ENCODE measurements around the gene SAMD14.

The SAMD14 gene

DNA sequence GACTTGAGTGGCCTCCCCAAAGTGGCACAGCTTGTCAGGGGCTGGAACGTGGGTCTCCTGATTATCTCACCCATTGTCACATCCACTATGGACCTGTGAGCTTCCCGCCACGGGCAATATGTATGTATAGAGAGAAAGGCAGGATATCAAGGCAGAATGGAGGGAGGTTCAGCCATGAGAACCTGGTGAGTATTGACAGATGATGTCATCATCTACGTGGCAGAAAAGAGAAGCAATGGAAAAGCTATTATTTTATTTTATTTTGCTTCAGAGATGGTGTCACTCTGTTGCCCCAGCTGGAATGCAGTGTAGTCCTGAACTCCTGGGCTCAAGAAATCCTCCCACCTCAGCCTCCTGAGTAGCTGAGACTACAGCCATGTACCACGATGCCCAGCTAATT, 48.2 kb downstream of the SAMD14 start:
- no peak overlapping the region for H3K4me3 Mint-ChIP-seq

DNA sequence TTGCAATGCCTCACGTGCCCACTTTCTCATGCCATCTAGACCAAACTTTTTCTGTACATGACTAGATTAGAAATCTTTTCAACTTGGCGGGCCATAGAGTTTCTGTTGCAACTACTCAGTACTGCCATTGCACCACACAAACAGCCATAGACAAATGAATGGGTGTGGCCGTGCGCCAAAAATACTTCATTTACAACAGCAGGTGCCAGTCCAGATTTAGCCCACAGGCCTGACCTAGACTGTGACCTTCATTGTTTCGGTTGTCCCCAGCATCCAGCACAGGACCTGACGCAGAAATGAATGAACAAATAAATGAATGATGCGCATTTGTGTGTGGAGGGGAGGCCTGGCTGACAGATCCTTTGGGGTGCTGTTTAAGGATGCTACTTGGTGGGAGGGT, 49.1 kb downstream of the SAMD14 start:
- DNase-seq, result no peak
- no peak overlapping the region for H3K4me3 Mint-ChIP-seq
- no peak overlapping the region for H3K27ac Mint-ChIP-seq
- no peaks in the 10 kb centered on the region for H3K27me3 Mint-ChIP-seq
- H3K9me3 Mint-ChIP-seq, result no peaks in the 10 kb centered on the region
- no peaks in the 10 kb centered on the region for H3K4me1 Mint-ChIP-seq (ENCODE audit: low read depth)
- peaks cover 10% of the 10 kb centered on the region for H3K36me3 Mint-ChIP-seq (ENCODE audit: low read depth)

More for the DNA sequence above, 48.2 kb downstream of the SAMD14 start:
- no peaks in the 10 kb centered on the region for H3K27me3 Mint-ChIP-seq
- no peaks in the 10 kb centered on the region for H3K9me3 Mint-ChIP-seq
- no peaks in the 10 kb centered on the region for H3K4me1 Mint-ChIP-seq (ENCODE audit: low read depth)
- no peak overlapping the region for H3K27ac Mint-ChIP-seq
- no peak for DNase-seq
- peaks cover 10% of the 10 kb centered on the region for H3K36me3 Mint-ChIP-seq (ENCODE audit: low read depth)

DNA sequence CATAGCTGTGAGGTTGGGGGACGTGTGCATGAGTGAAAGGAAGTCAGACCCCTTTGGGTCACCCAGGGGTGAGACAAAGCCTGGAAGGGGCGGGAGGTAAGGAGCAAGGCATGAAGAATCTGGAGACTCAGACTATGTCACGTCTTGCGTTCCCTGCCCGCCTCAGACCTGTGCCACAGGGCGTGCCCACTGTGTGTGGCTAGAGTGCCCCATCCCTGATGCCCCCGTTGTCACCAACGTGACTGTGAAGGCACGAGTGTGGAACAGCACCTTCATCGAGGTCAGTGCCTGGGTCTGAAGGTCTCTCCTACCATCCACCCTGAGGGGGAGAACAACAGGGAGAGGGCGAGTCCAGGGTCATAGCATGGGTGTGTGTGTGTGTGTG, 49.9 kb downstream of the SAMD14 start:
- Mint-ChIP-seq H3K36me3 (ENCODE audit: low read depth) (peaks cover 10% of the 10 kb centered on the region), H3K4me3 (no peak overlapping the region), H3K27me3 (no peaks in the 10 kb centered on the region), H3K27ac (no peak overlapping the region), H3K9me3 (no peaks in the 10 kb centered on the region), H3K4me1 (ENCODE audit: low read depth) (no peaks in the 10 kb centered on the region)
- no peak for DNase-seq

DNA sequence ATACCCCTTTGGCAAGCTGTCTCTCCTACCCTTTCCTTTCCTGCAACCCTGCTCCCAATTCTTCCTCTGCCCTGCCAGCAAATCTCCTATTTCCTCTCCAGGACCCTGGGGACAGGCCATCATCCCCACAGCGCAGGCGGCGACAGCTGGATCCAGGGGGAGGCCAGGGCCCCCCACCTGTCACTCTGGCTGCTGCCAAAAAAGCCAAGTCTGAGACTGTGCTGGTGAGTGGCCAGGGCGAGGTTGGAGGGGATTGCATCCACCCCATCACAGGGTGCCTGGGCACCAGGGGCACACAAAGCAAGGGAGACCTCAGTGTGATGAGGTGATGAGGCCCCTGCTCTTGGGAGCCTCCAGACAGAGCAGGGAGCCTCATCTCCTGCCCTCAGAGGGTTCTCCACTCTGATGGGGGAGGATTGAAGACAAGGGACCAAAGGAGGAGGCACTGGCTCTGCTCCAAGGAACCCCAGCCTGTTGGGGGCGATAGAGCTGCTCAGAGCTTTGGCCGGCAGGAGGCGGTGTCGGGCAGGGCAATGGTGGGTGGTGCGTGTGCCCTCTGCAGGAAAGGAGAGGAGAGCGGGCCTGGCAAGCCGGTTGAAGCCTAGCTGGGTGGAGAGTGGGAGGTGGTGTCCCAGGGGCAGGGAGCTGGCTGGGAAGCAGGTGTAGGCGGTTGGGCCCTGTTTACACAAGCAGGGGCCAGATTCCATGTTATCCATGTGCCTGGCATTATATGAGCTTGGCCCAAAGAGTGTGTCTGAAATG, 50.4 kb downstream of the SAMD14 start:
- Mint-ChIP-seq H3K36me3 (ENCODE audit: low read depth) (peaks cover 10% of the 10 kb centered on the region), H3K27ac (no peak overlapping the region), H3K27me3 (no peaks in the 10 kb centered on the region), H3K4me1 (ENCODE audit: low read depth) (no peaks in the 10 kb centered on the region), H3K4me3 (no peak overlapping the region), H3K9me3 (no peaks in the 10 kb centered on the region)
- no peak for DNase-seq

DNA sequence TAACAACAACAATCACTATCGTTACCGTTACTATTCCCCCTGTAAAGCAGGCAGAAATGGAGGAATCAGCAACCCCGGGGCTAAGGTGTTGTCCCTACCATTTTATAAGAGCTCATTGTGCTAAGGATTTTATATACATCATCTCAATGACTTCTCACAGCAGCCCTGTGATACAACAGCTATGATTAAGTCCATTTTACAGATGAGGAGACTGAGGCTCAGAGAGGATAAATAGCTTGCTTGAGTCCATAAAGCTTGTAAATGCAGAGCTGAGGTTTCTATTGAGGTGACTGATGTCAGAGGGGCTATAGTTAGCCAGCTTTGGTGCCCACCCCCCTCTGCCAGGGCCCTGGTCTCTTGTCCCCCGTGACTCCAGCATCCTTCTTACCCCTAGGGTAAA, 51.5 kb downstream of the SAMD14 start:
- H3K27me3 Mint-ChIP-seq, result no peaks in the 10 kb centered on the region
- H3K9me3 Mint-ChIP-seq, result no peaks in the 10 kb centered on the region
- H3K27ac Mint-ChIP-seq, result no peak overlapping the region
- no peak for DNase-seq
- no peak overlapping the region for H3K4me3 Mint-ChIP-seq
- peaks cover 12% of the 10 kb centered on the region for H3K36me3 Mint-ChIP-seq (ENCODE audit: low read depth)
- no peaks in the 10 kb centered on the region for H3K4me1 Mint-ChIP-seq (ENCODE audit: low read depth)

DNA sequence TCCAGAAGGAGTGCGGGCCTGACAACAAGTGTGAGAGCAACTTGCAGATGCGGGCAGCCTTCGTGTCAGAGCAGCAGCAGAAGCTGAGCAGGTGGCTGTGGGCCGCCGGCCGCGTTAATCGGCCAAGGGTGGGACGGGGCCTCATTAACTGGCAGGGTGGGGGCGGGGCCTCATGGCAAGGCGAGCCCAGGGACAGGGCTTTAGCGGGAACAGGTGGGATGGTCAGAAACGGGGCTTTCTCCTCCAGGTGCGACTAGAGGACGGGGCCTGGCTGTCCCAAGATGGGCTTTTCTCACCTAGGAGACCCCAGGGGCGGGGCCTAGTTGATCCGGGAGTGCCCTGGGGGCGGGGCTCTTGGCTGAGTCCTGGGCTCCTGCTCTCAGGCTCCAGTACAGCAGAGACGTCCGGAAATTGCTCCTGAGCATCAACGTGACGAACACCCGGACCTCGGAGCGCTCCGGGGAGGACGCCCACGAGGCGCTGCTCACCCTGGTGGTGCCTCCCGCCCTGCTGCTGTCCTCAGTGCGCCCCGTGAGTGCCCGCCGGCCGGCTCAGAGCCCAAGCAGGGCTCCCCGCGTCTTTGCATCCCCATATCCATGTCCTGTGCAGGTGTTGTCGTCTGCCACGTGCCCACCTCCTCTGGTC, 53.2 kb downstream of the SAMD14 start:
- no peaks in the 10 kb centered on the region for H3K9me3 Mint-ChIP-seq
- H3K36me3 Mint-ChIP-seq (ENCODE audit: low read depth), result peaks cover 14% of the 10 kb centered on the region

DNA sequence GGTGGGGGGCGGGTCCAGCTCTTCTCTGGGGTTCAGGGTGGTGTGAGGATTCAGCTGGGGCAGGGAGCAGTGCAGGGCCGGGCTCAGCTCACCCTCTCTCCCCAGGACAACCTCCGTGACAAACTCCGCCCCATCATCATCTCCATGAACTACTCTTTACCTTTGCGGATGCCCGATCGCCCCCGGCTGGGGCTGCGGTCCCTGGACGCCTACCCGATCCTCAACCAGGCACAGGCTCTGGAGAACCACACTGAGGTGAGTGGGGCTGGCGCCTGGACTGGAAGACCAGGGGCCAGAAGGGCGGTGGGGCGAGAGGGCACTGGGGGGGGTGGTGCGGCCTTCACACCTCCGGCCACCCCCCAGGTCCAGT, 53.8 kb downstream of the SAMD14 start:
- H3K4me1 Mint-ChIP-seq (ENCODE audit: low read depth), result no peaks in the 10 kb centered on the region
- no peaks in the 10 kb centered on the region for H3K9me3 Mint-ChIP-seq
- H3K27me3 Mint-ChIP-seq, result no peaks in the 10 kb centered on the region
- no peak overlapping the region for H3K4me3 Mint-ChIP-seq
- peaks cover 20% of the 10 kb centered on the region for H3K36me3 Mint-ChIP-seq (ENCODE audit: low read depth)
- no peak overlapping the region for H3K27ac Mint-ChIP-seq
- no peak for DNase-seq

More for the DNA sequence above, 53.2 kb downstream of the SAMD14 start:
- no peak overlapping the region for H3K4me3 Mint-ChIP-seq
- H3K27me3 Mint-ChIP-seq, result no peaks in the 10 kb centered on the region
- DNase-seq, result no peak
- H3K4me1 Mint-ChIP-seq (ENCODE audit: low read depth), result no peaks in the 10 kb centered on the region
- H3K27ac Mint-ChIP-seq, result no peak overlapping the region

DNA sequence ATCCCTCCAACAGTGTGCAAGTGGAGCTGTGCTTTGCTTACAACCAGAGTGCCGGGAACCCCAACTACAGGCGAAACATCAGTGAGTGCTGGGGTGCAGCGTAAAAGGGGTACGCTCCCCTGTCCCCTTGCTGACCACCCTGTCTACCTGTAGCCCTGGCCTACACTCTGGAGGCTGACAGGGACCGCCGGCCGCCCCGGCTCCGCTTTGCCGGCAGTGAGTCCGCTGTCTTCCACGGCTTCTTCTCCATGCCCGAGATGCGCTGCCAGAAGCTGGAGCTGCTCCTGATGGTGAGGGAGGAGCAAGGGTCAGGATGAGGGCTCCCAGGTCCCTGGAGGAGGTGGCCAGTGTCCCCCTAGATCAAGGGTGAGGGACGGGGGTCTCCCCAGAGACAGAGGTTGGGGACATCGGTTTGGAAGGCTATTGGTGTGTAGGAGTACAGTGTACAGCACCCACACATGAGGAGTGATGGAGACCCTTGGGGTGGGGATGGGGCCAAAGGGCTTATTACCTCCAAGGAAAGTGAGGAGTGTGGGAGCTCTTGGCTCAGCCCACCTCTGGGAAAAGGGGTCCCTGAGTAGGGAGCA, 54.4 kb downstream of the SAMD14 start:
- Mint-ChIP-seq H3K9me3 (no peaks in the 10 kb centered on the region), H3K27ac (no peak overlapping the region), H3K4me3 (no peak overlapping the region), H3K27me3 (no peaks in the 10 kb centered on the region), H3K36me3 (ENCODE audit: low read depth) (peaks cover 24% of the 10 kb centered on the region), H3K4me1 (ENCODE audit: low read depth) (no peaks in the 10 kb centered on the region)
- no peak for DNase-seq

DNA sequence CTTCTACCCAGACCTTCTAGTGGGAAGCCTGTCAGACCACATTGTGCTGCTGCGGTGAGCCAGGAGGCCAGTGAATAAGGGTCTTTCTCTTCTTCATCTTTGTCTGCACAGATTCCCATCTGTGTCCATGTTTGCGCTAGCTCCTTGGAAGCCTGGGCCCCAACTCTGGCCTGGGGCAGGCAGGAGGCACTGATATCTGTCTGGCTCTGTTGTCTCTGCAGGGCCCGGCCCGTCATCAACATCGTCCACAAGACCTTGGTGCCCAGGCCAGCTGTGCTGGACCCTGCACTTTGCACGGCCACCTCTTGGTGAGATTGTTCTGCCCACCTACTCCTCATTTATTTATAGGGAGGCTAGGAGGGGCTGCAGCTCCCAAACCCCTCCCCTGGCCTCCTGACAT, 55.7 kb downstream of the SAMD14 start:
- H3K36me3 Mint-ChIP-seq (ENCODE audit: low read depth), result peaks cover 24% of the 10 kb centered on the region
- H3K27me3 Mint-ChIP-seq, result no peaks in the 10 kb centered on the region
- H3K4me1 Mint-ChIP-seq (ENCODE audit: low read depth), result no peaks in the 10 kb centered on the region
- H3K27ac Mint-ChIP-seq, result no peak overlapping the region
- no peak overlapping the region for H3K4me3 Mint-ChIP-seq
- DNase-seq, result no peak
- no peaks in the 10 kb centered on the region for H3K9me3 Mint-ChIP-seq

DNA sequence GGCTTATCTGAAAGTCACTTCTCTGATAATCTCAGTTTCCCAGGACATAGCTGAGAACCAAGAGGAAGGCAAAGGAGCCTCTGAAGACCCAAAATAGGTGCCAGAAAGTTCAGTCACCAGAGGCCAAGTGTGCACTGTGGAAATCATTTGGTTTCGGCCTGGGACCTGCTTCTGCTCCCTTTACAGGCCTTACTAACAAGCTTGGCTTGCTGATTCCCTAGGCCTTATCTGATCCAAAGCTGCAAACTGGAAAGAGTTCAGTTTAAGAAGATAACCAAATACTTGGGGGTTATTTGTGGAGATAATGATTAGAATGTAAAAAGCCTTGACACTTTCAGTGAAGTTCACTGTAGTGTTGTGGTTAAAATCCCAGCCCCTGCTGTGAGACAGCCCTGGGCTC, 57.0 kb downstream of the SAMD14 start:
- Mint-ChIP-seq H3K9me3 (no peaks in the 10 kb centered on the region), H3K4me1 (ENCODE audit: low read depth) (no peaks in the 10 kb centered on the region), H3K27ac (no peak overlapping the region), H3K36me3 (ENCODE audit: low read depth) (peaks cover 21% of the 10 kb centered on the region), H3K27me3 (no peaks in the 10 kb centered on the region), H3K4me3 (no peak overlapping the region)
- no peak for DNase-seq

DNA sequence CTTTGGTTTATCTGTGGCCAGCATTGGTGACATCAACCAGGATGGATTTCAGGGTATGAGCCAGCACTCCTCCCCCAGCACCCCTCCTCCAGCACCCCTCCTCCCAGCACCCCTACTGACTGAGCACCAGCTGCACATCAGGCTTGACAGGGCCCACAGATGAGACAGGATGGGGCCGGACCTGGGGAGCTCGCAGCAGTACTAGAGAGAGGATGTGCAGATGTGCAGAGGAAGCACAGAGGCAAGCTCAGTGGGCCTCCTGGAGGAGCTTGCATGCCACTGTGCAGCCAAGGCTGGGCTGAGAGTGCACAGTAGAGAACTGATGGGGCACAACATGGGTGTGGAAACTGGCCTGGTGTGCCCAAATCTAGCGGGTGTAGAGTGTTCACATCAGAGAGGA, 57.8 kb downstream of the SAMD14 start:
- peaks cover 16% of the 10 kb centered on the region for H3K36me3 Mint-ChIP-seq (ENCODE audit: low read depth)
- DNase-seq, result no peak
- H3K4me3 Mint-ChIP-seq, result no peak overlapping the region
- no peak overlapping the region for H3K27ac Mint-ChIP-seq
- no peaks in the 10 kb centered on the region for H3K4me1 Mint-ChIP-seq (ENCODE audit: low read depth)
- H3K27me3 Mint-ChIP-seq, result no peaks in the 10 kb centered on the region
- no peaks in the 10 kb centered on the region for H3K9me3 Mint-ChIP-seq

DNA sequence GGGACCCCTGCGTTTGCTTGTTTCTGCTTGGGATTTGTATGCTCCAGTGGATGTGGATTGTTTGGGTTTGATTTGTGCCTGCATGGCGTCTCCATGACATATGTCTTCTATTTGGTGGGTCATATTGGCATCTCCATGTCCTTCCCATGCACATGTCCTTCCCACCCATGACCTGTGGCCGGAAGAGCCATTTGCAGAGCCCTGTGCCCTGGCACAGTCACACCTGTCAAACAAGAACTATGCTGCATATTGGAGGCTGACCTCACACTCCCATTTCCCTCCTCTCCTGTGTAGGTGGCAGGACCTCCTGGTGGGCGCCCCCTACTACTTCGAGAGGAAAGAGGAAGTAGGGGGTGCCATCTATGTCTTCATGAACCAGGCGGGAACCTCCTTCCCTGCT, 58.3 kb downstream of the SAMD14 start:
- H3K4me1 Mint-ChIP-seq (ENCODE audit: low read depth), result no peaks in the 10 kb centered on the region
- no peaks in the 10 kb centered on the region for H3K9me3 Mint-ChIP-seq
- no peak overlapping the region for H3K4me3 Mint-ChIP-seq
- peaks cover 14% of the 10 kb centered on the region for H3K36me3 Mint-ChIP-seq (ENCODE audit: low read depth)
- no peak for DNase-seq
- H3K27me3 Mint-ChIP-seq, result no peaks in the 10 kb centered on the region
- H3K27ac Mint-ChIP-seq, result no peak overlapping the region

DNA sequence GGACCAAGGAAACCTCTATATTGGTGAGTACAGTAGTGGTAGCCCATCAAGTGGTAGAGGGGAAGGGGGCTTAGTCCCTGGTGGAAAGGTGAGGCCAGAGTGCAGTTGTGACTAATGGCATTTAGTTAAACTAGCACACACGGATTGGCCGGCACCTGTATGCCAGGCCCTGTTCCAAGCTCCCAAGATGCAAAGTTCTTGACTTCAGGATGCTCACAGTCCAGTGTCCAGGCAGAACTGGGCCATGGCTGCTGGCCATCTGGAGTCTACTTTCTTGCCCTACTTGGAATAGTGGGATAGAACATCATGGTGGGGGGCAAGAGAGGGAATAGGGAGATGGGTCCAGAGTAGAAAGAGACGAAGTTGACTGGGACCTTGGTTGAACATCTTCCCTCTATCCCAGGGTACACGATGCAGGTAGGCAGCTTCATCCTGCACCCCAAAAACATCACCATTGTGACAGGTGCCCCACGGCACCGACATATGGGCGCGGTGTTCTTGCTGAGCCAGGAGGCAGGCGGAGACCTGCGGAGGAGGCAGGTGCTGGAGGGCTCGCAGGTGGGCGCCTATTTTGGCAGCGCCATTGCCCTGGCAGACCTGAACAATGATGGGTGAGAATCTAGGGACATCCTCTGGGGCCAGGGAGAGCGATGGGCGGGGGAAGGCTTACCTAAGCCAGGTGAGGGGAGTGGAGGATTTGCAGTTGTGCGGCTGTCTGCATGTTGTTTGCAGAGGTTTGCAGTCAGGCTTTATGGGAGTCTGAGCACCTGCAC, 58.9 kb downstream of the SAMD14 start:
- Mint-ChIP-seq H3K36me3 (ENCODE audit: low read depth) (peaks cover 14% of the 10 kb centered on the region), H3K4me3 (no peak overlapping the region), H3K9me3 (no peaks in the 10 kb centered on the region), H3K27me3 (no peaks in the 10 kb centered on the region), H3K4me1 (ENCODE audit: low read depth) (no peaks in the 10 kb centered on the region), H3K27ac (no peak overlapping the region)
- no peak for DNase-seq

DNA sequence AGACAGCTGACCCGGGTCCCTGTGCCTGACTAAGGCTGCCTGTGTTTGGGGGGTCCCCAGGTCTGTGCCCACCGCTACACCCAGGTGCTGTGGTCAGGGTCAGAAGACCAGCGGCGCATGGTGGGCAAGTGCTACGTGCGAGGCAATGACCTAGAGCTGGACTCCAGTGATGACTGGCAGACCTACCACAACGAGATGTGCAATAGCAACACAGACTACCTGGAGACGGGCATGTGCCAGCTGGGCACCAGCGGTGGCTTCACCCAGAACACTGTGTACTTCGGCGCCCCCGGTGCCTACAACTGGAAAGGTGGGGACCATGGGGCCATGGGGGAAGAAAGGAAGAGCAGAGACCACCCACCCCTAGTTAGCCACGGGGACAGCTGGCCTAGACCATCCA, 62.0 kb downstream of the SAMD14 start:
- Mint-ChIP-seq H3K4me3 (no peak overlapping the region), H3K36me3 (ENCODE audit: low read depth) (peaks cover 12% of the 10 kb centered on the region), H3K27me3 (no peaks in the 10 kb centered on the region), H3K4me1 (ENCODE audit: low read depth) (no peaks in the 10 kb centered on the region), H3K9me3 (no peaks in the 10 kb centered on the region), H3K27ac (no peak overlapping the region)
- DNase-seq, result no peak

DNA sequence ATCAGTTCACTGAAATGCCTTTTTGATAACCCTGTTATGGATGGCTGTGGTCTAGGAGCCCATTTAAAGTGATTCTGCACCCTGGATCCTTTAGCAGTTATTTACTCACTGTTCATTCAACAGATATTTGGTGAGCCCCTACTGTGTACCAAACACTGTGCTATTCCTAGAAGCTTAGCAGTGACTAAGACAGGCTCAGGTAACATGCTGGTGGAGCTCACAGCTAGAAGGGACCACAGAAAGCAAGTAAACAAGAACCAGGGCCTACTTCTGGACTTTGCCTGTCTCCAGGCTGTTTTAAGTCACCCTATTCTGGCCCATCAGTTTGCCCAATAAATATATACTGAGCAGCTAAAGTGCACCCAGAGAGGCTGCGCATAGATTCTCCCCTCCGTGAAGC, 63.0 kb downstream of the SAMD14 start:
- DNase-seq, result no peak
- peaks cover 12% of the 10 kb centered on the region for H3K36me3 Mint-ChIP-seq (ENCODE audit: low read depth)
- H3K27ac Mint-ChIP-seq, result no peak overlapping the region
- H3K27me3 Mint-ChIP-seq, result no peaks in the 10 kb centered on the region
- no peaks in the 10 kb centered on the region for H3K9me3 Mint-ChIP-seq
- no peak overlapping the region for H3K4me3 Mint-ChIP-seq
- no peaks in the 10 kb centered on the region for H3K4me1 Mint-ChIP-seq (ENCODE audit: low read depth)
